ENCODE measurements around the gene OR5B2.

OR5B2 gene

DNA sequence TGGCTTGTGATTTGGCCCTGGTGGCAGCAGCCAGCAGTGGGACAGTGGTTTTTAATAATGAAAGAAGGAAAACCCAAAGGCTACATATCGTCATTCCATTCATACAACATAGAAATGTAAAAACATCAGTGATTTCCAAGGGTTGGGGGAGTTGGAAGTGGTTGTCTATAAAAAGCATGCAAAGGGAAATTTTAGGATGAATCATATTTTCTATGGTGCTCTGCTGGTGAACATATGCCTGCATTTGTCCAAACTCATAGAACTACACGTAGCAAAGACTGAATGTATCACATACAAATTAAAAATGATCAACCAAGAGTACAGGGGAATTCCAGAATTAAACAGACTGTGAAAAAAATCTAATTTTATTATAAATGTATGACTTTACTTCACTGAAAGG, 32.3 kb downstream of the OR5B2 start:
- in situ Hi-C loops (cut with HindIII; ENCODE audit: low pct_unique_long_range_greater_than_20kb, low sequenced_read_pairs): no loop called here
- TF ChIP-seq JUND (IDR thresholded peaks at IDR 0.05; ENCODE audit: low read depth): no peak
- no peak for DNase-seq (ENCODE audit: low read depth in 1 of 2, low spot score in 1 of 2)

DNA sequence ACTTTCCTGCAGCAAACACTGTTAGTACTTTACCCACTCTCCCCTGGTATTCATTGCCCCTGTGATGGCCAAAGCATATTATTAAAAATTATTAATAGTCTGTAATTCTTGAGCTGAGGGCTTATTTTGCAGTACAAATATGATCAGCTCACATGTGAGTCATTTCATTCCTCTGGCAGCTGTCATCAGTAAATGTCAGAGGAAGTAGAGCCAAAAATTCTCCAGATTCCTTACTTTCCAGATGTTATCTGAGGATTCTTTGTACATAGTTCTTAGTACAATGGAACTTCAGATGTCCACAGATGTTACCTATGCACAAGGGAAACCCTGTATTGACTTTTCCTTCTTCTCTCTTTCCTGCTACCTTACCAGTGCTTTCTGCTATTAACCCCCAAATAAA, 33.7 kb downstream of the OR5B2 start:
- TF ChIP-seq JUND (IDR thresholded peaks at IDR 0.05; ENCODE audit: low read depth): peak; percentile 49
- DNase-seq (ENCODE audit: low read depth in 1 of 2, low spot score in 1 of 2): peak in 1 of 2 experiments; percentile 79
- in situ Hi-C loops (cut with HindIII; ENCODE audit: low pct_unique_long_range_greater_than_20kb, low sequenced_read_pairs): no loop called here

DNA sequence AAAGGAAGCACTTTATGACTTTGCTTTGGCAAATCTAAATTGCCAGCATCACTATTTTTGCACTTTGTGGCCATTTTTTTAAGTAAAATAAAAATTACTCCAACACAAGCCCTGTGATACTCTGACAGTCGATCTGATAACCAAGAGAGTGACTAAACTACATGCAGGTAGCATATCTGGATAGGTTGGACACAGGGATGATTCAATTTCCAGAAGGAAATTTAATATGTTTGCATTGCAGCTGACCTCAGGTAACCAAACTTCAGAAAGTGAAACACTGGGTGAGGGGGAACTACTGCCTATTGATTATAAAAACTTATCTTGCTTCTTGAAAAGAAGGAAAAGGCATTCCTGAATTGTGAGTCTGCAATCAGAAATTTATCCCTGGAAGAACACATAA, 35.2 kb downstream of the OR5B2 start:
- no peak for TF ChIP-seq JUND (IDR thresholded peaks at IDR 0.05; ENCODE audit: low read depth)
- DNase-seq (ENCODE audit: low read depth in 1 of 2, low spot score in 1 of 2): no peak

DNA sequence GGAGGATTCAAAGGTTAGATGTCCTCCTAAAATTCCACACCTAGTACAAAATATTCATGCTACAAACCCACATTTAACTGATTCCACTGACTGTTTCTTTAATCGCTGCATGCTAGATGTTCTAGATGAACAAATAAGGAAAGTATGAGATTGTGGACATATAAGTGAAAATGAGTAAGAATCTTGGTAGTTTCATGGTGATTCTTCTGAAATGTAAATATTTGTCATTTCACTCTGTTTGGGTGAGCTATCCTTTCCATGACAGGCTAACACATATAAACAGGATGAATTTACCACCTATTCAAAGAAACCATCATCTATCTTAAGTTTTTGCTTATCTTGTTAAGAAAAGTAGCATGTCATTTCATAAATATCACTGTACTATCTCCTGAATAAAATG, 36.0 kb downstream of the OR5B2 start:
- DNase-seq (ENCODE audit: low read depth in 1 of 2, low spot score in 1 of 2): no peak
- in situ Hi-C loops (cut with HindIII; ENCODE audit: low pct_unique_long_range_greater_than_20kb, low sequenced_read_pairs): no loop called here
- TF ChIP-seq JUND (IDR thresholded peaks at IDR 0.05; ENCODE audit: low read depth): no peak

More for the DNA sequence above, 35.2 kb downstream of the OR5B2 start:
- in situ Hi-C loops (cut with HindIII; ENCODE audit: low pct_unique_long_range_greater_than_20kb, low sequenced_read_pairs): no loop called here

DNA sequence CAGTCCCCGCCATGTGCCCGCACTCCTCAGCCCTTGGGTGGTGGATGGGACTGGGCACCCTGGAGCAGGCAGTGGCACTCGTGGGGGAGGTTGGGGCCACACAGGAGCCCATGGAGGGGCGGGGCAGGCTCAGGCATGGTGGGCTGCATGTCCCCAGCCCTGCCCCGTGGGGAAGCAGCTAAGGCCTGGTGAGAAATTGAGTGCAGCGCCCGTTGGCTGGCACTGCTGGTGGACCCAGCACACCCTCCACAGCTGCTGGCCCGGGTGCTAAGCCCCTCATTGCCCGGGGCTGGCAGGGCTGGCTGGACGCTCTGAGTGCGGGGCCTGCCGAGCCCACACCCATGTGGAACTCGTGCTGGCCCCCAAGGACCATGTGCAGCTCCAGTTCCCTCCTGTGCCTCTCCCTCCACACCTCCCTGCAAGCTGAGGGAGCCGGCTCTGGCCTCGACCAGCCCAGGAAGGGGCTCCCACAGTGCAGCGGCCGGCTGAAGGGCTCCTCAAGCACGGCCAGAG, 37.3 kb downstream of the OR5B2 start:
- no peak for TF ChIP-seq JUND (IDR thresholded peaks at IDR 0.05; ENCODE audit: low read depth)
- in situ Hi-C loops (cut with HindIII; ENCODE audit: low pct_unique_long_range_greater_than_20kb, low sequenced_read_pairs): no loop called here
- DNase-seq (ENCODE audit: low read depth in 1 of 2, low spot score in 1 of 2): no peak

Measured in T47D (cell line).